A549 (cell line): ENCODE results near the gene ADCK2.

Experiments used
- E2F6 ChIP-seq: IDR thresholded peaks from 2 replicates; pipeline ENCODE4 v1.6.1; 2012; ENCODE audit warnings: low read depth, borderline replicate concordance
- EP300 ChIP-seq, 2 experiments: fragments of >200 bp; sonication (Bioruptor Twin); formaldehyde crosslinking; IDR thresholded peaks; 2 replicates in 1 of 2; 3 replicates in 1 of 2; pipeline ENCODE4 v1.6.1; 2016 to 2017
- PHF8 ChIP-seq: fragments of 200-600 bp; sonication (generic); IDR thresholded peaks from 2 replicates; pipeline ENCODE4 v1.6.1; 2016; ENCODE audit warnings: low read depth, mild to moderate bottlenecking, antibody characterized with exemption, moderate library complexity, borderline replicate concordance
- POLR2A ChIP-seq: IDR thresholded peaks from 2 replicates; pipeline ENCODE4 v1.6.1; 2012; ENCODE audit warnings: mild to moderate bottlenecking, low read length
- TF ChIP-seq, protein P1 (sequence below): IDR thresholded peaks from 2 replicates; pipeline ENCODE4 v1.6.1; 2012

DNA sequence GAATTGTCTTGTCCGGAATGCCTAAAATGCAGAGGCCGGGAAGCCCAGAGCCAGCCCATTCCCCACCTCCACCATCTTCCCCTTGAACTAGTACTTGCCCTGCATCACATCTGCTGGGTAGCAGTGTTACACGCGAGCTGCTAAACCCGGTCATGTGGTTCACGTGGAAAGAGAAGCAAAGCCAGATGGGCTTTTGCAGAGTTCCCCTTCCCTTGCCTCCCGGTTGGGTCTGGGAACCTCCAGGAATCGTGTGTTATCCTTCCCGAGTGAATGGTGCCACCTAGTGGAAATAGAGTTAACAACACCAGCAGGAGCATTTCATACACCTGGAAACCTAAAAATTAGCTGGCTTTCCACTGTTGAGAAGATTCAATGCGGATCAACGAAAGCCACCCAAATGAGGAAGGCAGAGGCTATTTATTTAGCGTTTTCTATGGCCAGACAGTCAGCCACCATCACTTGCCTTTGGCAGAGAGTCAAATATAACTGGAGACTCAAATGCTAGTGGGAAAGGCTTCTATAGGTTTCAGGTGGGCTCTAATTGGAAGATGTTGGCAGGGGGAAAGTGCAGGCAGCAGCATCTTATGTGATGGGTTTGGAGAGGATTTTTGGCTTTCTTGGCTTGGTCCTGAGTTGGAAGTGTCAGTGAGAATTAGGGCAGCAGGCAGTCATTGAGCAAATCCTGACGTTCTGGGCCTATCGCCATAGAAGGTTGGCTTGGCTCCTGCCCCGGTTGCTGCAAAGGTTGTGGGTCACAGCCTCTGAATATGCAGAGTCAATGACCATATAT lies 19.2 kb upstream of the ADCK2 start:
- TF ChIP-seq PHF8 (no peak), EP300 (IDR thresholded peaks at IDR 0.05) (no peak), POLR2A (no peak), E2F6 (no peak)
- TF ChIP-seq, protein P1, sequence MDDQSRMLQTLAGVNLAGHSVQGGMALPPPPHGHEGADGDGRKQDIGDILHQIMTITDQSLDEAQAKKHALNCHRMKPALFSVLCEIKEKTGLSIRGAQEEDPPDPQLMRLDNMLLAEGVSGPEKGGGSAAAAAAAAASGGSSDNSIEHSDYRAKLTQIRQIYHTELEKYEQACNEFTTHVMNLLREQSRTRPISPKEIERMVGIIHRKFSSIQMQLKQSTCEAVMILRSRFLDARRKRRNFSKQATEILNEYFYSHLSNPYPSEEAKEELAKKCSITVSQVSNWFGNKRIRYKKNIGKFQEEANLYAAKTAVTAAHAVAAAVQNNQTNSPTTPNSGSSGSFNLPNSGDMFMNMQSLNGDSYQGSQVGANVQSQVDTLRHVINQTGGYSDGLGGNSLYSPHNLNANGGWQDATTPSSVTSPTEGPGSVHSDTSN, result no peak
